Ovary (tissue), 3 donors: ENCODE data around the gene TMIGD3.

Experiments
- CTCF ChIP-seq, 3 donors: fragments of 450-650 bp in 2 of 3; fragments of 200-600 bp in 1 of 3; IDR thresholded peaks; one replicate each; pipeline versions ENCODE4 v1.5.1 to v1.8.0; 2016 to 2022; ENCODE audit warnings: antibody characterized with exemption in 3 of 3, mild to moderate bottlenecking in 1 of 3
- POLR2A ChIP-seq: fragments of 450-650 bp; IDR thresholded peaks from one replicate; pipeline ENCODE4 v1.6.1; 2017; ENCODE audit warnings: antibody characterized with exemption, mild to moderate bottlenecking, moderate library complexity
- donor health status: DM: no; HTN: no; CAD: no.

- TF ChIP-seq POLR2A: no peak
- no peak for TF ChIP-seq CTCF (IDR thresholded peaks at IDR 0.05)
Observed at GRCh38 chr1:111552587-111552986, 49.2 kb upstream of the TMIGD3 start.
